NOMO-1 treated with DMSO at 0.1 percent for 48 hours (cell line): ENCODE results near the gene DLG2.

ENCODE experiments used
- DNase-seq: peaks from one replicate; lab custom pipeline; 2025; ENCODE audit not compliant: unreplicated experiment; lab: John Stamatoyannopoulos, UW

DLG2 gene

DNA sequence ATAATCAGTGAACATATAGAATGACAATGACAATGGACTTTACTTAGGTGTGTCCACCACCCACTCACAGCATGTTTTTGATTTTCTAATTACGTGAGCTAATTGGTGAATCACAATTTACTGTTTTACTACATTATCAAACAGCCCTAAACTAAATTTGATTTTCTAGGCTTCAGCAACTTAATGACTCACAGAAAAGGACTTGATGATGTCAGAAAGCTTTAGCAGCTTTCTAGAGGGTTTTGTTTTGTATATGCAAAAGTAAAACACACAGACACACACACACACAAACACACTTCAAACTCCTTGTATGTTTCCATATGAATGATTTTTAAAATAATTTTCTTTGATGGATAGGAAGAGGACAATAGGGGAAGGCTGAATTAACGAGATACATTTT, 1462.4 kb downstream of the DLG2 start:
- no peak for DNase-seq

DNA sequence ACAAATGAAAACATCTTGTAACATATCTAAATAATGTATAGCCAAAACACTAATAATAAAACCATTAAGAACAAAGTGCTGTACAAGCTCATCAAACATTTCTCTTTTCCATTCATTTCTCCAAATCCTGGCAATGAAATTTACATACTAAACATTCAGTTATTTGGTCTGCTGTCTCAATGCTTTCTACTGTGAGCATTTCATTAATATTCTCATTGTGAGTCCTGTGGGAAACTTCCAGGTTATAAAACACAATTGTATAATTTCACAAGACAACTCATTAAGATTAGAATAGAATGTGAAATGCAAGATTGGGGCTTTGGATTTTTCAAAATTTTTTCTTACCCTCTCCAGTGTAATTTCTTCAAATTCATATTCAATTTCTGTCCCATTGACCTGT, 1464.0 kb downstream of the DLG2 start:
- no peak for DNase-seq

DNA sequence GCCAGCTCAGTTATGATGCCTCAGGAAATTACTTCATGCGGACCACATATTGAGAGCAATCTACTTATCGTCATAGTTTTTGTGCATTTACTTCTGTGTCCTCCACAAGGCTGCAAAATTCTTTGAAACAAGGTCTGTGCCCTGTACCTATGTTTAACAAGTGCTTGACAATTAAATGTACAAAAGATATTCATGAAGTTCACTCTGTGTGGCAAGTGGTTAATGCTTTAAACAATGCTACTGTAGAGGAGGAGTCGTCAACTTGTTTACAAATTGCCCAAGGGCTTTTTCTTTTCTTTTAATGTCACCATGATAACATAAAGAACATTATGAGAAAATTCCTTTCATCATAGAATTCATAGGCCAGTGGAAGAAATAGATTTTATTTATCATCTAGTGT, 1469.5 kb downstream of the DLG2 start:
- DNase-seq, result no peak

DNA sequence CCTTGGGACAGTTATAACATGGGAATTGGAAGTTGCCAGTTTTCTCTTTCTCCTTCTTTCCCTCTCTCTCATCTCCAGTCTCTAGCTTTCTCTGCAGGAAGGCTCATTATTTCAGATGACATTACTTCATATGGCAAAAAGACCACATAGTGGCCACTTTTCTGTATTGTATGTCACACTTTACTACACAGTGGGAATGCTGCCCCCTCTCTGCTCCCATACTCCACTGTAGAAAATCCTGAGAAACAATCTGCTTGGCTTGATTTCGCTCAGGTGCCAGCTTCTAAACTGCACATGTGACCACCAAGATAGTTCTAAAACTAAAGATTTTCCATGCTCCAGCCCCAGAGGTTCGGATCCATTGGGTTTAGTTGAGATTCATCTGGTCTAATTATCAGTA, 1480.3 kb downstream of the DLG2 start:
- no peak for DNase-seq

DNA sequence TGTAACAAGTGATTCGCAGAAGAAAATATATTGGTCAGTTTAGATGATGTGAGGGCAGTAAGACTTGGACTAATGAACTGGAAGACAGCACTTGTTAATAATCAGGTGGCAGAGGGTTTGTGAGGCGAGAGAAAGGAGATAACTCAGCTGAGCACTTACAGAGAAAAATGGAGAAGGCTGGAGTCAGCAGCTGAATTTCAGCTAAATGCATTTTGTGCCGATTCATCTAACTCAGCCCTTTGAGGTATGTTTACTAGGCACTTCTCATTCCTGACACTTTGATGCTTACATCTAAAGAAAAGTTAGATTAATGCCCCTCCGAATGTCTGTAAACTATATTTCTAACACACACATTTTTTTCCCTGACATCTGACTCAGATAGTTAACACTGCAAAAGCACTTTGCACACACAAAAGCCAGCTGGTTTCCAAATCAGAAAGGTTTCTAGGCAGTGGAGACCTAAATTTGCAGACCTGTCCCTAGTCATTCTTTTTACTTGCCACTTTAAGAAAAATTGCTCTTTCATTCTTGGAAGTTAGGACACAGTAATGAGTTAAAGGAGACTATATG, 1481.4 kb downstream of the DLG2 start:
- no peak for DNase-seq

DNA sequence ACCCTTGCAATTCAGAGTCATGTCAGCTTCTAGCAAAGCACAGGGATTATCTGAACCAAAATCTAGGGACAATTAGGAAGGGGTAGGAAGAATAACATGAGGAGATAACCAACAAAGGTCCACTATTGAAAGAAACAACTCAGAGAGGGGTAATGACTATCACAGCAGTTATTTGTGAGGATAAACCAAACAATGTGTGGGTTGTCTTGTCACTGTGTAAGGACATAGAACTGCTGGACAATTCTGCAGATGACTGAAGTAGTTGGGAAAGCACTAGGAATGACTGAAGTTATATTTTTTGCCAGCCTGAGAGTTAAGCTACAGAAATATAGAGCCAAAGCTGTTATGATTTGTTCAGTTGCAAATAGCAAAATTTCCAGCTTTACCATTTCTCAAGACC, 1482.6 kb downstream of the DLG2 start:
- DNase-seq, result no peak

DNA sequence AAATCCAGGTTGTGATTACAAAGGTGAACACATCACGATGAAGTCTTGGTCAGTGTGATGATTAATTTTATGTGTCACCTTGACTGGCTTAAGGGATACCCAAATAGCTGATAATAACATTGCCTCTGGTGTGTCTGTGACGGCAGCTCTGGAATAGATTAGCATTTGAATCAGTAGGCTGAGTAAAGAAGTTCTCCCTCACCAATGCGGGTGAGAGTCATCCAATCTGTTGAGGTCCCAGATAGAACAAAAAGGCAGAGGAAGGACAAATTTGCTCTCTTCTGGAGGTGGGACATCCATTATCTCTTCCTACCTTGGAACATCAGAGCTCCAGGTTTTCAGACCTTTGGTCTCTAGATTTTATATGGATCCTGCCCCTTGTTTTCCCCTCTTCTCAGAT, 1484.7 kb downstream of the DLG2 start:
- no peak for DNase-seq

DNA sequence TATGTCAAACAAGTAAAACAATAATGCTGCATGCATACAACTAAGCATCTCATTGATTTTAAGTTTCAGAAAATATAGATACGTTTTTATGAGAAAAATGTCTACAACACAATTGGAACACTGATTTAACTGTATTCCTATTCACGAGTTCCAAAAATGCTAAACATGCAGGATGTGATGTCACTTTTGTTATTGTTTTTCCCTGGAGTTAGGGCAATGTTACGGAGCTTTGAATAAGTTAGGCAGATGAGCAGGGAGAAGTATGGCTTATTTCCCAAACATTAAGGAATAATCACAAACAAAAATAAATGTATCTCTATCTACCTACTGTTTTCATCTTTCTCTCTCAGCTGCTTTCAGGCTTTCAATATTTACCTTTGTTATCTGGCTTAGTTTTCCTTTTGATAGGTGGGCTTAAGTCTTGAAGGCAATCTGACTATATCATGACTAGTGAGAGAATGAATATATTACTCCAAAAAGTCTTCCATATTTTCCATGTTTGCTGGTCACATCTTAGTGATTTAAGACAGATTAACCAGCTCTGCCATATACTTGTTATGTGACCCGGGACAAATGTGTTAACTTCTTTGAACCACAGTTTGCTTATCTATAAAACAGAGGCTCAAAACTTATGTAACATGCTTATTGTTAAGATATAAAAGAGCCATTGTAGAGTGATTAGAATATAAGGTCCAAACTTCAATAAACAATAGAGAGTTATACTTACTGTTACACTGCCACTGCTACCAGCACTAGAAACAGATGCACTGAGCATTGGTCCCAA, 1486.6 kb downstream of the DLG2 start:
- no peak for DNase-seq

DNA sequence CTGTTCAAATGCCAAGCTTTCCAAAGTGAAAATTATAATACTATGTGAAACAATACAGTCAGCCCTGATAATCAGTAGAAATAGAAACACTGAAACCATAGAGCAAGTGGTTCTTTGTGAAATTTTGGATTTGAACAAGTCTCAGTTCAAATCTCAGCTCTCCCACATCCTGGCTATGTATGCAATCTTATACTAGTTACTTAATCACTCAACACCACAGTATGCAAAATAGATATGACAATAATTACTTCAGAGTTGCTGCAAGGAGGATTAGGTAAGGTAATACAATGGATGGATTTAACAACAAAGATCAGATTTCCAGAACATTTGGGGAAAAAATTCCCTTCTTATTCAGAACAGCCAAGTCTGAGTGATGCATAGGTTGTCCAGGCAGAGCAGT, 1489.2 kb downstream of the DLG2 start:
- DNase-seq, result no peak

DNA sequence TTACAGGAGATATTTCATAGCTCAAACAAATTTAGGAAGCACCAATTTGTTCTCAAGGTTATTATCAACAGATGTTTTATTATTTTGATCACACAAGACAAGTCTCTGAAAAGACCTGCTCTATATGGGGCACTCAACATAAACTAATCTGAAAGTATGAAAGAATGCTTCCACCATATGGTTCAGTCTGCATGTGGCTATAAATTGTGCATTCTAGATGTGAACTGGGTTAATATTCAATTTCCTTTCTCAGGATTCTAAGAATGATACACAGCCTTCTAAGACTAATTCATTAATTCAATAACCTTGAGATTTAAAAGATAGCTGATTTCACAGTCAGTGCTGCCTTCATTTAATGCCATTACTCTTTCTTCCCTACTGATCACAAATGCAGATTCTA, 1489.6 kb downstream of the DLG2 start:
- no peak for DNase-seq

DNA sequence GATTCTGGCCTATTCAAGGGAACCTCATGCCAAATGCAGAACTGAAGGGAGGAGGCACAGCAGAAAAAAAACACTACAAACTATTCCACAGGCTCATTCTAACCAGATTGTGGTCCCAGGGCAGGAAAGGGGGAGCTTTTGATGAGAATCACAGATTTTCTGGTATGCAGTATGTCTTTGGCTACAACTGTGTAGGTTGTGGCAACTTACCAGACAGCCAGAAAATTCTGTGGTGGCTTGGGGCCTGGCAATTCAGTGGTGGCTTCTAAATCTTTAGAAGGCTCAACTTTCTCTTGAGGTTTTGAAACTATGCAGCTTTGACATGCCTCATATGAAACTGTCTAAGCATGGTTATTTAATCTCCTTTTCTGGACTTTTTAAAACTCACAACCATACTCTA, 1490.2 kb downstream of the DLG2 start:
- no peak for DNase-seq

DNA sequence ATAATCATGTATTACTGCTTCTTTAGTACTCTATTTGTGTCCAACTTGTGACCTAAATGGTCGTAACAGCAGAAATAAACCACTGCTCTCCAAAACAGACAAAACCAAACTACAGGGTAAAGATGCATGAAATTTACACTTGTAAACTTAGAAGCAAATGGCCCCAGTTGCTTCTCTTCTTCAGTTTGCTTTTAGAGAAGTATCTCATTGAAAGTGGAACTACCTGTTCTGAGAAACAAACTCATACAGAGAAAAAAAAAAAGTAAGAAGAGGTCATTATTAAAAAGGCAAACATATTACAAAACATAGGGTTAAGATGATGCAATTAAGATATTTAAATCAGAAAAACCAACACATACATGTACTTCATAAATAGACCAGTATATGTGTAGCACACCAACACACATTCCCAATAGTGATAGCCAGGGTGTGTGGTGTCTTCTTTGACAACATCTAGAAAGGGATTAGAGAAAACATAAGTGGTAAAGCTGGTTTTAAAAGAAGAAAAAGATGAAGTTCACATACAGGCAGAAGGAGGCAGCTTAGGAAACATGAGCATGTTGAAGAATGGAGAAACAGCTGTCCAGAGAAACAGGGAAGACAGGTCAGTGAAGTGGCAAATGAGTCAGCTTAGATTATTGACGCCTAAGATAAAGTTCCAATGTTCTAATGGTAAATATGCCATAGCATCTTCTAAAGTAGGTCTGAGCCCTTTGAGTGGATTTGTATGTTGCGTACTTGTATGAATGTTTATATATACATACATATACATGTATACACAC, 1496.3 kb downstream of the DLG2 start:
- DNase-seq, result peak; percentile 16

DNA sequence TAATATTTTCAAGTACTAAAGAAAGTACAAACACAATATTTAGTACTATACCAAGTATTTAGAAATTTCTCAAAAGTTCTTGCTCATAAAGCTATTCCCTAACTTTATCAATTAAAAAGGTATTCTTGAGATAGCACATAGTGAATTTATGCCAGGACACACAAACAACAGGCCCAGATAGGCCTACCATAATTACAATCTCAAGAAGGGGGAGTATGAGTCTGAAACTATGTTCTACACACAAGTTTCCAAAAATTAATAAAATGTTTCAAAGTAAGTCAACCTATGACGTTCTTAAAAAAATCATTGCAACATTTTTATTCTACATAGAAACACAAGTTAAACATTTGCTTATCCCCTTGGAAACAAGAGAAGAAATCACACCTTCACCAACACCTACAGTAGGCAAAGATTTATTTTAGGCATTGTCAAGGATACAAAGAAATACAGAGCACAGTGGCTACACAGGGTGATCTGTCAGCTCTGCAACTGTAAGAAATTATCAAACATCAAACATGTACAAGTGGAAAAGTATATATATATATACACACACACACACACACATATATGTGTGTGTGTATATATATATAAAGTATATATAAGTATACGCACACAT, 1497.1 kb downstream of the DLG2 start:
- no peak for DNase-seq

DNA sequence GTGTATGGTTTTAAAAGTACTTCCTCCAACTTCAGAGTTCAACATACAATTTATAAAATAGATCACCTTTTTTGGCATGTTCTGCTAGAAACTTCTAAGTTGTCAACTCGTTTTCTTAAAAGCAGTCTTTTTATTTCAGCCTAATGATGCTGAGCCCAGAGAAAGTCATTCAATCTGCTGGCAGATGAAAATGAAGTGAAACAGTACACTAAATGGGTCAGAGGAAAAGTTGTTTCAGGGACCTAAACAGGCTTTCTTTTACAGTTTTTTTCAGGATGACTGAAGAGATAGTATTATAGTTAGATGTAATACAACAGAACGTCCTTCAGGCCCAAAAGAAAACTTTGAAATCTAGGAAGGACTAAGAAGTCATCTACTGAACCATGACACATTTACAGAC, 1498.3 kb downstream of the DLG2 start:
- no peak for DNase-seq

DNA sequence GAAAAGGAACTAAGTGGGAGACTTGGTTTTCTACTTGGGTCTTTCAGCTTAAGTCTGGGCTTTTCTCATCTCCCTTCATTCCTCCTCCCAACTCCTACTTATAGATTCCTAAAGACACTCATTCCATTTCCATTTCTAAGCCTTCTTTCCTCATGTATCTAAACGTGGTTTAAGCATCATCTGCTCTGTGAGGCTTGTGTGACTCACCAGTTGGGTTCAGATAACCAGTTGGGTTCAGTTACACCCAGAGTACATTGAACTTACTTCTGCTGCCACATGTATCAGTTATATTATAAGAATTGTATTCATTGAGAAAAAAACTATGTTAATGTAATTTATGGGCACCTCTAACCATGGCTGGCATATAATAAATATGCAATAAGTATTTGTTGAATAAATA, 1509.8 kb downstream of the DLG2 start:
- no peak for DNase-seq

DNA sequence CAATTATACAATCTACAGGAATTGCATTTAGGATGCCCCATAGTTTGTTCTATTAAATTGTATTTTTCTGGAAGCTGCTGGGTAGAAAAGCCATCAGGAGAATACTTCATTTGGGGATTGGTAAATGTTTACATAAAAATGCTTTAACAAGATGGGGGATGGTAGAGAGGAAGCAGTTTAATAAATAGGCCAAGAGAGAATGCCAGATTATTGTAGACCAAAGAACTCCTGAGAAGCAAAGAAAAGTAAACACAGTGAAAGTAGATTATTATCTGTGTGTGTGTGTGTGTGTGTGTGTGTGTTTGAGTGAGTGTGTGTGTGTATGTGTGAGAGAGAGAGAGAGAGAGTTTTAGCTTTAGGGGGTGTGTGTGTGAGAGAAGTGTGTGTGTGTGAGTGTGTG, 1520.6 kb downstream of the DLG2 start:
- no peak for DNase-seq

DNA sequence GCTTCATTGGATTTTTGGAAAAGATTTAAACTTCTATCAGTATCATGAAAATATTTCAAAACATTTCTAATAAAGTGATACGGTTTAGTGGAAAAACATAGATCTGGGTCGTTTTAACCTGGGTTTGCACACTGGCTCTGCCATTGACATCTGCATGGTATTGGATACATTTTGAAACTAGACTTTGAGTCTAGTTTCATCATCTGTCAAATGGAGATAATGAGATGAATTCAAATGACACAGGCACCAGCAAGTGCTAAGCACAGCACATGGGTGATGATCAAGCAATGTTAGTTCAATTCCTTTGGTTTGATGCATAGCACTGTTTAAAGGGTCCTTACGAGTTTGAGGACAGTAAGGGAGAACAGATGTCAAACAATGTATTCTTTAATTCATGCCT, 1522.0 kb downstream of the DLG2 start:
- DNase-seq, result no peak

DNA sequence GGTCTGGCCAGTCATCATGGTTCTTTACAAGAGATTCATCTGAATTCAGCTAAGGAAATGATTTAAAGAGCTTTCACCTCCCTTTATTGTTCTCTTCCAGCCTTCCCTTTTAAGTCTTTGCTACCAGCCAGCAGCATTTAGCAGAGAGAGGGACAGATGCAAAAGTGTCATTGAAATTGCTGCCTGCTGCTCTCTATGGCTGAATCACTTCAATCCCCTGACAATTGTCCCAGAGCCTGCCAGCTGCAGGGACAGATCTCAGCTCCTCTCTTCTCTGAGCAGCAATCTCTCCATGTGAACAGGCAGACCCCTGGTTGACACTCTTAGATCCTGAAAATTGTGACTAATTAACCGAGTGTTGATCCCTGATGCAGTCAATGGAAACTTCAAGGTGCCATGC, 1524.0 kb downstream of the DLG2 start:
- DNase-seq, result no peak

DNA sequence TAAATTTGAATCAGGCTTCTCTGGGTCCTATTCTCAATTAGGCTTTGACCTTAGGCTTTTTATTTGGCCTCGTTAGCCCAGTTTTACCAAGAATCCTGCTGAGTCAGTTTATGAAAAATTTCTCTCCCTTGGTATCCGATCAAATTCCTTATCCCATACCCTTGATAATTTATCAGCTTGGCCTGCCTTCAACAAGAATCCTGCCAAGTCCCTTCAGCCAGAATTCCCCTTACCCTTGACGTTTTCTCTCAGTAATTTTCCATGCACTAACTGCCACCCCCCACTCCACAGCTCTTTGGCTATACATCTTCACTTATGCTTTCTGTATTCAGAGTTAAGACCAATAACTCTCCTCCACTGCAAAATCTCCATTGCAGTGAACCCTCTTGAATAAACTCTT, 1530.0 kb downstream of the DLG2 start:
- no peak for DNase-seq

DNA sequence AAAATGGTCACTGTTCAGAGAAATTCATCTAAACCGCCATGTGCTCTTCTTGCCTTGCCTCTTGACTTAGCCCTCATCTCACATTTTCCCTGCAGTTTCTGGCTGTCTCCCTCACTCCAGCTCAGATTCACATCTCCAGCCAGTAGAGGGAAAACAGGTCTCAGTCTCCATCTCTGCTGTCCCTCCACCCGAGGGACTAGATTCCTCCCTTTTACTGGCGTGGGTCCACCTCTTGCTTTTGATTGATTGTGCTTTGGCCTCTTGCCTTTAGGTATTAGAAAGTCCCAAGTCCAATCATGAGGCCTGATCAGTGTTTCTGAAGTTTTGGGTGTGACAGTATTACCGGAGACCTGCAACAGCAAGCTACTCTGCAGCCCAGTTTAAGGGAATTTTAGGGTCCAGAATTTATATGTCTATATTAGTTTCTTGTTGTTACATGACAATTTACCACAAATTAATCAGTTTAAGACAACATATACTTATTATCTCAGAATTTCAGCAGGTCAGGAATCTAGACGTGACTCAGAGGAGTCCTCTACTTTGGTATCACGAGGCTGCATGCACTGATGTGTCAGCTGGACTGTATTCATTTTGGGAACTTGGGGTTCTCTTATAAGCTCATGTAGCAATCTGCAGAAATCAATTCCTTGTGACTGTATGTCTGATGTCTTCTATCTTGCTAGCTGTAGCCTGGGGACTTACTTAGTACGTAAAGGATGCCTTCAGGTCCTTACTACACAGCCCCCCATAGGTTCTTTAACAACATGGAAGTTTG, 1535.7 kb downstream of the DLG2 start:
- no peak for DNase-seq
